ENCODE data around the gene EXOC3L4. TPM values are rescaled to one million over a fixed set of nuclear protein-coding genes. Genes with fewer than 3 reads are reported as not detected.

Gene EXOC3L4
- polyA plus RNA-seq, 2 of the 4 experiments (the other 2 are of a cell fraction): 1.5 to 4.3 TPM

DNA sequence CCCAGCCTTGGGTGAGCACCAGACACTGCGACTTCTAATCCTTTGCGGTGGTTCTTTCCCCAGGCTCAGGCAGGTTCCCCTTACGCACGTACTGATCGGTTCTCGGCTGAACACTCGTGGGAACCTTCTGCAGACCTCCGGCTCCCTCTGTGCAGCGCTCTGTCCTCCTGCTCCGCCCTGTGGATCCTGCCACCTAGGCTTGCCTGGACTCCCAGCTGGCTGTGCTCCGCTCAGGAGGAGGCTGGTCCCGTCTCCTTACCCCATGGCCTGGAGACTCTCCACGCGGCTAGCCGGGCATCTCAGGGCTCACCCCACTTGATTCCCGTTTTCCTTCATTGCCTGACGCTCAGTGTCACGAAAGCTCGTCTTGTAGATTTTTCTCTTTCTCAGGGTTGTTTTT is 63.4 kb downstream of the EXOC3L4 start:
- Histone ChIP-seq H3K27ac (peak overlapping the region in 1 of 2 experiments; percentile 93; a peak in 1 of 6 replicates), H3K4me2 (no peak overlapping the region), H3K9me3 (no peaks in the 10 kb centered on the region), H3K4me1 (peaks cover 19% of the 10 kb centered on the region), H3K4me3 (no peak overlapping the region)
- POLR2A ChIA-PET: no interaction called here
- ATAC-seq (no peak), DNase-seq (ENCODE audit: low read depth in 1 of 2, low spot score in 1 of 2) (no peak), FAIRE-seq (no peak)
- TF ChIP-seq CHD4 (IDR thresholded peaks at IDR 0.05; ENCODE audit: borderline replicate concordance) (no peak), MAZ (IDR thresholded peaks at IDR 0.05; ENCODE audit: borderline replicate concordance, low read depth, low read length) (no peak), JUN (IDR thresholded peaks at IDR 0.05) (no peak), FOSL2 (IDR thresholded peaks at IDR 0.05) (no peak), FOSL2 (CRISPR knock-in tag; IDR thresholded peaks at IDR 0.05) (no peak), MAFK (IDR thresholded peaks at IDR 0.05; ENCODE audit: partially characterized antibody) (no peak), HEYL (CRISPR knock-in tag; IDR thresholded peaks at IDR 0.05) (no peak), HOXA7 (CRISPR knock-in tag; IDR thresholded peaks at IDR 0.05) (no peak), JUNB (IDR thresholded peaks at IDR 0.05) (no peak), ZSCAN20 (CRISPR knock-in tag; IDR thresholded peaks at IDR 0.05) (no peak), EHF (CRISPR knock-in tag; IDR thresholded peaks at IDR 0.05) (no peak), TFCP2L1 (CRISPR knock-in tag; IDR thresholded peaks at IDR 0.05) (no peak), POLR2AphosphoS2 (conservative IDR thresholded peaks at IDR 0.05; ENCODE audit: low read length) (no peak), KDM5A (IDR thresholded peaks at IDR 0.05) (no peak), SMC3 (IDR thresholded peaks at IDR 0.05) (no peak), ZC3H11A (IDR thresholded peaks at IDR 0.05) (no peak), ZNF302 (CRISPR knock-in tag; IDR thresholded peaks at IDR 0.05) (no peak)
- TF ChIP-seq, protein P1, sequence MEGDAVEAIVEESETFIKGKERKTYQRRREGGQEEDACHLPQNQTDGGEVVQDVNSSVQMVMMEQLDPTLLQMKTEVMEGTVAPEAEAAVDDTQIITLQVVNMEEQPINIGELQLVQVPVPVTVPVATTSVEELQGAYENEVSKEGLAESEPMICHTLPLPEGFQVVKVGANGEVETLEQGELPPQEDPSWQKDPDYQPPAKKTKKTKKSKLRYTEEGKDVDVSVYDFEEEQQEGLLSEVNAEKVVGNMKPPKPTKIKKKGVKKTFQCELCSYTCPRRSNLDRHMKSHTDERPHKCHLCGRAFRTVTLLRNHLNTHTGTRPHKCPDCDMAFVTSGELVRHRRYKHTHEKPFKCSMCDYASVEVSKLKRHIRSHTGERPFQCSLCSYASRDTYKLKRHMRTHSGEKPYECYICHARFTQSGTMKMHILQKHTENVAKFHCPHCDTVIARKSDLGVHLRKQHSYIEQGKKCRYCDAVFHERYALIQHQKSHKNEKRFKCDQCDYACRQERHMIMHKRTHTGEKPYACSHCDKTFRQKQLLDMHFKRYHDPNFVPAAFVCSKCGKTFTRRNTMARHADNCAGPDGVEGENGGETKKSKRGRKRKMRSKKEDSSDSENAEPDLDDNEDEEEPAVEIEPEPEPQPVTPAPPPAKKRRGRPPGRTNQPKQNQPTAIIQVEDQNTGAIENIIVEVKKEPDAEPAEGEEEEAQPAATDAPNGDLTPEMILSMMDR (IDR thresholded peaks at IDR 0.05): no peak
- TF ChIP-seq, protein P2, sequence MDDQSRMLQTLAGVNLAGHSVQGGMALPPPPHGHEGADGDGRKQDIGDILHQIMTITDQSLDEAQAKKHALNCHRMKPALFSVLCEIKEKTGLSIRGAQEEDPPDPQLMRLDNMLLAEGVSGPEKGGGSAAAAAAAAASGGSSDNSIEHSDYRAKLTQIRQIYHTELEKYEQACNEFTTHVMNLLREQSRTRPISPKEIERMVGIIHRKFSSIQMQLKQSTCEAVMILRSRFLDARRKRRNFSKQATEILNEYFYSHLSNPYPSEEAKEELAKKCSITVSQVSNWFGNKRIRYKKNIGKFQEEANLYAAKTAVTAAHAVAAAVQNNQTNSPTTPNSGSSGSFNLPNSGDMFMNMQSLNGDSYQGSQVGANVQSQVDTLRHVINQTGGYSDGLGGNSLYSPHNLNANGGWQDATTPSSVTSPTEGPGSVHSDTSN (IDR thresholded peaks at IDR 0.05): no peak
- TF ChIP-seq, protein P3, sequence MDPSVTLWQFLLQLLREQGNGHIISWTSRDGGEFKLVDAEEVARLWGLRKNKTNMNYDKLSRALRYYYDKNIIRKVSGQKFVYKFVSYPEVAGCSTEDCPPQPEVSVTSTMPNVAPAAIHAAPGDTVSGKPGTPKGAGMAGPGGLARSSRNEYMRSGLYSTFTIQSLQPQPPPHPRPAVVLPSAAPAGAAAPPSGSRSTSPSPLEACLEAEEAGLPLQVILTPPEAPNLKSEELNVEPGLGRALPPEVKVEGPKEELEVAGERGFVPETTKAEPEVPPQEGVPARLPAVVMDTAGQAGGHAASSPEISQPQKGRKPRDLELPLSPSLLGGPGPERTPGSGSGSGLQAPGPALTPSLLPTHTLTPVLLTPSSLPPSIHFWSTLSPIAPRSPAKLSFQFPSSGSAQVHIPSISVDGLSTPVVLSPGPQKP (IDR thresholded peaks at IDR 0.05; ENCODE audit: low read depth, low read length): no peak
- CTCF ChIA-PET: interaction anchor here (0.6 to 6.3 kb wide), 11 partner anchors 10 to 267 kb away, joined by 3 to 57 read pairs (median 4); no protein-coding TSS in a partner anchor
- WGBS (ENCODE audit: missing lambda C conversion rate): 93% methylated on average over 19 of the region's 19 CpGs

DNA sequence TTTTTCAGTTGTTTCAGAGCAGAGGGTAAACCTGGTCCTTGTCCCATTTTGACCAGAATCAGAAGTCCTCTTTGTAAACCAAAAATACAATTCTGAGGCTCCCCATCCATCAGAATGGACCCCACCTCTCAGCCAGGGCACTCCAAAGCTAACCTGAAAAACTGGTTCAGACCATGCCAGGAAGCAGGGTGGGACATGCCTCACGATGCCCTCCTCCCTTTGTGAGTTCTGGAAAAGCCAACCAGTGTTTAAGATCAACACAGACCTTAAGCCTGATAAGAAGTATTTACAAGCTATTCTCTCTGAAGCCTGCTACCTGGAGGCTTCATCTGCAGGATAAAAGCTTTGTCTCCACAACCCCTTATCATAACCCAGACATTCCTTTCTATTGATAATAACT is 64.2 kb downstream of the EXOC3L4 start:
- DNase-seq (ENCODE audit: low read depth in 1 of 2, low spot score in 1 of 2) (no peak), ATAC-seq (no peak), FAIRE-seq (no peak)
- 45% methylated on average over 1 of the region's 1 CpG for WGBS (ENCODE audit: missing lambda C conversion rate)
- Histone ChIP-seq H3K4me3 (no peak overlapping the region), H3K27ac (peak overlapping the region in 1 of 2 experiments; percentile 31; a peak in 1 of 6 replicates), H3K4me1 (peaks cover 19% of the 10 kb centered on the region), H3K4me2 (no peak overlapping the region), H3K9me3 (no peaks in the 10 kb centered on the region)
- CTCF ChIA-PET: interaction anchor here (0.8 to 6.3 kb wide), 6 partner anchors 11 to 134 kb away, joined by 3 to 57 read pairs (median 4); no protein-coding TSS in a partner anchor
- POLR2A ChIA-PET: no interaction called here
- TF ChIP-seq, protein P4, sequence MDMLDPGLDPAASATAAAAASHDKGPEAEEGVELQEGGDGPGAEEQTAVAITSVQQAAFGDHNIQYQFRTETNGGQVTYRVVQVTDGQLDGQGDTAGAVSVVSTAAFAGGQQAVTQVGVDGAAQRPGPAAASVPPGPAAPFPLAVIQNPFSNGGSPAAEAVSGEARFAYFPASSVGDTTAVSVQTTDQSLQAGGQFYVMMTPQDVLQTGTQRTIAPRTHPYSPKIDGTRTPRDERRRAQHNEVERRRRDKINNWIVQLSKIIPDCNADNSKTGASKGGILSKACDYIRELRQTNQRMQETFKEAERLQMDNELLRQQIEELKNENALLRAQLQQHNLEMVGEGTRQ (IDR thresholded peaks at IDR 0.05): no peak
- no peak for TF ChIP-seq NFE2L2 (conservative IDR thresholded peaks at IDR 0.05; ENCODE audit: low read length)
- TF ChIP-seq CEBPB (IDR thresholded peaks at IDR 0.05): no peak
- no peak for TF ChIP-seq RAD21 (conservative IDR thresholded peaks at IDR 0.05 in 1 of 2, IDR thresholded peaks at IDR 0.05 in 1 of 2)
- TF ChIP-seq, protein P5, sequence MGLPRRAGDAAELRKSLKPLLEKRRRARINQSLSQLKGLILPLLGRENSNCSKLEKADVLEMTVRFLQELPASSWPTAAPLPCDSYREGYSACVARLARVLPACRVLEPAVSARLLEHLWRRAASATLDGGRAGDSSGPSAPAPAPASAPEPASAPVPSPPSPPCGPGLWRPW (IDR thresholded peaks at IDR 0.05): no peak
- TF ChIP-seq RCOR1 (IDR thresholded peaks at IDR 0.05; ENCODE audit: low read depth, low read length): no peak
- no peak for TF ChIP-seq CHD2 (IDR thresholded peaks at IDR 0.05; ENCODE audit: low read length, partially characterized antibody)
- TF ChIP-seq, protein P6, sequence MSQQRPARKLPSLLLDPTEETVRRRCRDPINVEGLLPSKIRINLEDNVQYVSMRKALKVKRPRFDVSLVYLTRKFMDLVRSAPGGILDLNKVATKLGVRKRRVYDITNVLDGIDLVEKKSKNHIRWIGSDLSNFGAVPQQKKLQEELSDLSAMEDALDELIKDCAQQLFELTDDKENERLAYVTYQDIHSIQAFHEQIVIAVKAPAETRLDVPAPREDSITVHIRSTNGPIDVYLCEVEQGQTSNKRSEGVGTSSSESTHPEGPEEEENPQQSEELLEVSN (IDR thresholded peaks at IDR 0.05; ENCODE audit: borderline replicate concordance, low read depth): no peak
- TF ChIP-seq GATA3 (IDR thresholded peaks at IDR 0.05; ENCODE audit: borderline replicate concordance): no peak
- no peak for TF ChIP-seq RNF2 (IDR thresholded peaks at IDR 0.05; ENCODE audit: borderline replicate concordance, low read depth)
- TF ChIP-seq KDM1A (IDR thresholded peaks at IDR 0.05; ENCODE audit: low read depth): no peak
- TF ChIP-seq, protein P3 (IDR thresholded peaks at IDR 0.05; ENCODE audit: low read depth, low read length): no peak
- TF ChIP-seq EHMT2 (IDR thresholded peaks at IDR 0.05; ENCODE audit: low read depth): no peak
